Activated gamma-delta T cell treated with Interleukin-2 at 50 U/mL for 16 hours (primary cell): Measurements from ENCODE around the gene TMEM218.
"Not testable (repeated sequence)": the region's sequence is repeated elsewhere in the genome, so short reads cannot be mapped to it uniquely, and the experiment has no call there.

Experiments
- DNase-seq: peaks from one replicate; pipeline ENCODE4 v3.0.0-alpha.2; 2020

Gene TMEM218

DNA sequence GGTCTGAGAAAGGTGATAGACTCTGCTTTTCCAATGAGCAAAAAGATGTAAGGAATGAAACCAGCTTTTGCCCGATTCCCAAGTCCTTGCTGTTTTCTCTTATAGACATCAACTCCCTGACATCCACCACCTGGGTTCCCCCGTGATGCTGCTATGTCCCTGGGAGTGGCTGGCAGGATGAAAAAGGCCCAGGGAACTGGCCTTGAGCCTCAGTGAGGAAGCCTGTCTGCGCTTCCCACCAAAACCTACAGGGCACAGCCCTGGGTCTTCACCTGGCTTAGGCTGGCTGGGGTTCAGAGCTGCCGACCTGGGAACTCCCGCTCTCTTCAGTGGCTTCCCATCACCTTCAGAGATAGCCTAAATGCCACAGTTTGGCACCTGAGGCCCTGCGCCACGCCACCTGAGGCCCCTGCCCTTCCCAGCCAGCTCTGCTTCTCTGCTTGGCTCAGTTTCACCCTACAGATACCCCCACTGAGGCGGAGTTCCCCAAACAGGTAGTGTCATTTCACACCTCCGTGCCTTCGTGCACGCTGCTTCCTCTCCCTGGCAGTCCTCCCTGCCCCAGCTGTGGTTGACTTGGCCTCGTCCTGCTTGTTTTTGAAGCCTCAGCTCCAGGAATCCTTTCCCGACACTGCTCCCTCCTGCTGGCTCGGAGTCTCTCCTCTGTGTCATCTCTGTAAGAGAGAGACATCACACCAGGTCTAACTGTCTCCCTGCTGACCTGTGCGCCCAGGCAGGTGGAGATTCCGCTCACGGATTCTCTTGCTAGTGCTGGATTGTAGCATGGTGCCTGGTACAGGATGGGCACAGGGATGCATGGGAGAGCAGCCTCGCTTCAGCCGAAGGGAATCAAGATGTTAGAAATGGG, 37.6 kb downstream of the TMEM218 start:
- no peak for DNase-seq

DNA sequence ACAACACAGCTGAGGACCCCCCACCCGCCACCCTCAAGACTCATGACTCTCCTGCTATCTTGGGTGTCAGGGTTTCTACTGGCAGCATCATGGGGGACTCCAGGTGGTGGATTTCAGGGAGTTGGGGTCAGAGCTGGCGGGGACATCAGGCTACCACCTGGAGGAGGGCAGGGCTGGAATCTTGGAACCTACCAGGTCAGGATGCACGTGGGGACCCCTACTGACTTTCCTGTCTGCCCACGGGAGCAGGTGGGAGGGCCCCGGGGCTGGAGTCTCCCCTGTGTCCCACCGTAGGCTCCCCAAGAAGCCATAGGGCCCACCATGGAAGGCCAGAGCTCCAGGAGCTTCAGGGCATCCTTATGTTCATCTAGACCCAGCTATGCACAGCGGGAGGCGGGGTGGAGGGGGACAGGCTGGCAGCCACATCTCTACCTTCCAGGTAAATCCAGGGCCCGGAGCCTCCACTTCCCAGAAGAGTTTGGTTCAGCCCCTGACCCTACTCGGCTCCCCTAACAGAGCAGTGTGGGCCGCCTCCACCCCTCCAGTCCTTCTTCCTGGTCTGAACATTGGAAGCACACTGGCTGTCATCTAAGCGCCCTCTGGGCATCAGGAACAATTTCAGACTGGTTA, 38.4 kb downstream of the TMEM218 start:
- no peak for DNase-seq

DNA sequence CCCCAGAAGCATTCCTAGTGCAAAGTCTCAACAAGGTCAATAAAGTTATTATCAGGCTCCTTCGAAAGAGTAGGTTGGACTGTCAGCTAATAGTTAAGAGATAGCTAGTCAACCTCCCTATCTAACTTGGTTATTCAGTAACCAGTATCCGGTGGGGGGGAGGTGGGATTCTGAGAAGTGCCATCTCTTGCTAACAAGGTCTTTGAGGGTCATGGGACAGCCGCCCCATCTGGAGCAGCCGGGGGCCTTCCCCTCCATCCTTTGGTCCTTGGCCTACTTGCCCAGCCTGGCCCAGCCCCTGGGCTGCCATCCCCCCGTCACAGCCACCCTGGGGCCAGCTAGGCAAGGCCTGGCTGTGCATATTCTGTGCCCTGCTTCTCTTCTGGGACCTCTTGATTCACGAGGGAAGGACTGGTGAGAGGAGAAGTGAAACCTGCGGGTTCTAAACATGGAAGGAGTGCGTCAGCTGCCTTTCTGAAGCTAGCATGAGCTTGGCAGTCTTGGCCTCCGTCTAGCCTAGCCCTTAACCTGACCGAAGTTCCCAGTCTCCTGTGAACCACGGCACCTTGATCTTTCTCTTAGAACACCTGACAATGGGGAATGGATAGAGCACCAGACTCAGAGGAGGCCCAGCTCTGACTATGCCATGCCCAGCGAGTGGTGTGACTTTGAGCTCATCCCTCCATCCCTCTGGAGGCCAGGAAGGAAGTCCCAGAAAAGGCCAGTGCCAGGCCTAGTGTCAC, 39.0 kb downstream of the TMEM218 start:
- no peak for DNase-seq

DNA sequence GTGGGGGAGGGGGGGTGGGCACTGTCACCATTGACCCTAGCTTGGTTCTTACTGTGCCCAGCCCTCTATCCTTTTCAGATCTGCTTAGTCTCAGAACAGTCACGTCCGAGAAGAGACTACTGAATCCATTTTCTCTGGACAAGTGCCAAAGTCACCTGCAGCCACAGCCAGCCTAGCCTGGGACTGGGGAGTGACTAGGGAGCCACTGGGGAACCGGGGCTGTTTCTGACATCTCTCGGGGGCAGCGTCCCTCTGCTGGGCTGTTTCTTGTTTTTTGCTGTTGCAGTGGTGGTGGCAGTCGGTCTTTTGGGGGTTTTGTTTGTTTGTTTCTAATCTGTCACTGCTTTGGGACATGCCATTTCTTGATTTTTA, 39.6 kb downstream of the TMEM218 start:
- DNase-seq: no peak

DNA sequence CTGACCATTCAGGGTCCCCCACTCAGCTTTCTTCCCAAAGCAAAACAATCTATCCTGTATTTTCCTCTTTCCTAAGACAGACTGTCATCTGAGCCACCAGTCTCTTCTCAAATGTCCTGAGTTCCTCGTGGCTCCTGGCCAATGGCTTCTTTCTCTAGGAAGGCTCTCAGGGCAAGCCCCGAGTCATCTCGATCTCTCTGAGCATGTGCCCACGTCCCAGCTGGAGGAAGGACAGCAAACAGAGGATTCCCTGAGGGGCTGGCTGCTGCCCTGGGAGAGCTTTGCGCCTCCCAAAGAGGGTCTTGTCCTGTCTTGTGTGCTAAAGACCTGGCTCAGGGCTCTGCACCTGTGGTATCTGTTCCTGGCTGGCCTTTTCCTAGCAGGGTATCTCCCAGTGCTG, 40.0 kb downstream of the TMEM218 start:
- DNase-seq: no peak

DNA sequence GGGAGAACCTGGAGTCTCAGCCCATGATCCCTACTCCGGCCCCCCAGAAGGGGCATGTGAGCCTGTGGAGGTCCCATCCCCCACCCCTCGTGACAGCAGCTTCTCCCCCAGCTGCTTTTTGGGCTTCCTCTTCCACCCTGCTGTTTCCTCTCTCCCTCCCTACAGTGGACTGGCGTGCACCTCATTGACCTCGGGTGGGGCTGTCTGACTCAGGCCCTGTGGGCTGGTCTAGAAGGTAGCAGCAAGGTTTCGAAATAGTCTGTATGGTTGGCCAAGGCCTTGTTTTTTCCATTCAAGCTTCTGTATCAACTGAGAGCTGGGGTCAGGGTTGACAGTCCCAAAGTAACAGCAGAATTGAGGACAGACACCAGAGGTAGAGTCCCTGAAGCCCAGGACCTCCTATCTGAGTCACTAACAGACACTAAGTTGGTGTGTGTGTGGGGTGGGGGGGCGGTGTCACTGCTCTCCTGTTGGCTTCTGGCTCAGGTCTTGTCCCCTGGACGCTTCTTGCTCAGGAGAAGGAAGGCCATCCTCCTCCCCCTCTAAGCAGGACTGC, 40.6 kb downstream of the TMEM218 start:
- no peak for DNase-seq

DNA sequence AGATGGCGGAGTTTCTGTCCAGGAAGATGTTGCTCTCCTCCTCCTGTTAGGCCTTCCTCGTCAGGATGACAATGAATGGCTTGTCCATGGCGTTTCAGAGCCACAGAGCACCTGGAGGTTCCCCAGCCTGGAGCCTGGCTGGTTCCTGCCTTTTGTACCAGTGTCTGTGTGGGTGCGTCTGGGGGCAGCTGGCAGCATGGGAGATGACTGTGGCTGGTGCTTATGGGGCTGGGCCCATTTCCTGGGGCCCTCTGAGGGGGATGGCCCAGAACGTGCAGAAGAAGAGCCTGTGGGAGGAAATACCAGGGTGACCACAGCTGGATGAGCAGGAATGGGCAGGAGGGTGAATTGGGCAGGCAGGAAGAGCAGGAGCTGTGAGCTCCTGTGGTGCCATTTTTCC, 41.6 kb downstream of the TMEM218 start:
- no peak for DNase-seq

DNA sequence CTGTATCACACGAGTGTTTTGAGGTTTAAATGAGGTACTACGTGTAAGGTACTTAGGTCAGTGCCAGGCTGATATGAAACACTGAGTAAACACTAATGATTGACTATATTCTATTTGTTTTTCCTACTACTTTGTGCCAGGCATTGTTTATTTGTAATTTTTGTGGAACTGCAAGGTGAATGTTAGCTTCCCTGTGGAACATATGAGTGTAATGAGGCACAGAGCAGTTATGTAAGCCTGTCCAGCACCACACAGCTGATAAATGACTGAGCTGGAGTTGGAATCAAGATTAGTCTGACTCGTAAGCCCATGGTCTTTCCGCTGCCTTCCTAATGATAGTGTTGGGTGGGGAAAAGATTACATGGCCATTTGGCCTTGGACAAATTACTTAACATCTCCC, 42.4 kb downstream of the TMEM218 start:
- no peak for DNase-seq

DNA sequence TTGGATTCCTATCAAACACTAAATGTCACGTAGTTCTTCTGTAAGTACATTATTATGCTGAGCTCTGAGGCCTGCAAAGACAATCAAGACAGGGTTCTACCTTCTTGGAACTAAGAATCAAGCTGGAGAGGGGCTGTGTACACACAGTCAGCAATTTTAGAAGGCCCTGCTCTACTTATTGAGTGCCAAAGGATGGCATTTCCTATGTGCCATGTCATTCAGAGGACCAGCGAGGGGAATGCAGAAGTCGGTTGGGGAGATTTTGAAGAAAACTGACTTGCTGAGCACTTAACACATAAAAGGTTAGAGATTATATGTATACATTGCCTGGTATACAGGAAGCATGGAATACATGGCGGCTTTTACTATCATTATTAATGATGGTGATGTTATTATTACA, 43.1 kb downstream of the TMEM218 start:
- no peak for DNase-seq

DNA sequence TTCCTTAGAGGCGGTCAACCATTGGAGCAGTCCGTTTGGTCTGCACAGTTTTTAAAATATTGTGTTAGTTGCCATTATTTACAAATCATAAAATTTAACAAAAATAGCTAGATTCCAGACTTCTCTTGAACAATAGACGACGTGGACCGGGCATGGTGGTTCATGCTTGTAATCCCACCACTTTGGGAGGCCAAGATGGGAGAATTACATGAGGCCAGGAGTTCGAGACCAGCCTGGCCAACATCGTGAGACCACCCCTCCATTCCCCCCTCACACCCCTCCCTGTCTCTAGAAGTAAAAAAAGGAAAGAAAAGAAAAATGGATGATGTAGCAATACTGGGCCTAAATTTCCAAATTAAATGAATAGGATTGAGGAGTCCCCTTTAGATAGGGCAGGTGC, 47.4 kb downstream of the TMEM218 start:
- no peak for DNase-seq

DNA sequence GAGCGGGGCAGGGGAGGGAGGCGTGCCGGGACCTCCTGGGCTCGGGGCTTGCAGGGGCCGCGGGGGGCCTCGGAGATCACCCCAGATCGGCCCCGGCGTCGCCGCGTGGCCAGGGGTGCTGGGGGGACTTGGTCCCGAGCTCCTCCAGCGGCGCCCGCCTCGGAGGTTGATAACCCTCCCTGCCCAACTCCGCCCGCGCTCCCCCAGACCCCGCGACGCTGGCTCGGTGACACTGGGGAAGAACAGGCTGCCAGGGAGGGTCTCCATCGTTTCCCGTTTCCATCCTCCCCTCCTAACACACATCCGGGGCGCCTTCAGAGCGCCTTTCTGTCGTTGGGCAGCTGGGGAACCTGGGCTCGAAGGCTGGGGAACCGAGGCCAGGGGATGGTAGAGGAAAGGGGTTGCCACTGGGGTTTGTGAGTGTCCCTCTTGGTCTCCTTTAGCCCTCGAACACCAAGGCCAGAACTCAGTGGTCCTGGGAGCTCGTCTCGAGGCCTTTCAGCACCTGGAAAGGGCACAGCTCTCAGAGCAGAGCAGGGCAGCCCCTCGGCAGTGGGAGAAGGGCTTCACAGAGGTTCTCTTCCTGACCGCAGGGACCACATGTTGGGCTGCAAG, 47.9 kb downstream of the TMEM218 start:
- no peak for DNase-seq

DNA sequence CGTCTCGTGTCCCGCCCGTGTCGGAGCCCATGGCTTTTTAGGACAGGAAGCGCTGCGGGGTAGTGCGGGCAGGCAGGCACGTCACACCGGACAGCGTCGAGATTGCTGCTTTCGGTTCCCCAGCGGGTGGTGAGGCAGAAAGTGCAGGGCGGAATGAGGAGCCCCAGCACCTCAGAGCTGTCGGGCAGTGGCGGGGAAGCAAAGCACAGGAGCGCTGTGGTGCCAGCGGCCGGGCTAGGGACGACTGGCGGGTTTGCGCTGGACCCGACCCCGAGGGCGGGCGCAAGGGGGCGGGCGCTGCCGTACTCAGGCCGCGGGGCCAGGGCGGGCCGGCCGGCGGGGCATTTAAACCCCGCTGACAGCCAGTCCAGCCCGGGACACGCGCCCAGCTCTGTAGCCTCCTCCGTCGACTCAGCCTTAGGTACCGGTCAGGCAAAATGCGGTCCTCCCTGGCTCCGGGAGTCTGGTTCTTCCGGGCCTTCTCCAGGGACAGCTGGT, 48.4 kb downstream of the TMEM218 start, which contains the start of gene SLC37A2:
SLC37A2 (plus strand) TSS at position 375 of the 498 bp plus-strand sequence; CDS start at position 438, 63 bp downstream.
- DNase-seq: peak; percentile 20

DNA sequence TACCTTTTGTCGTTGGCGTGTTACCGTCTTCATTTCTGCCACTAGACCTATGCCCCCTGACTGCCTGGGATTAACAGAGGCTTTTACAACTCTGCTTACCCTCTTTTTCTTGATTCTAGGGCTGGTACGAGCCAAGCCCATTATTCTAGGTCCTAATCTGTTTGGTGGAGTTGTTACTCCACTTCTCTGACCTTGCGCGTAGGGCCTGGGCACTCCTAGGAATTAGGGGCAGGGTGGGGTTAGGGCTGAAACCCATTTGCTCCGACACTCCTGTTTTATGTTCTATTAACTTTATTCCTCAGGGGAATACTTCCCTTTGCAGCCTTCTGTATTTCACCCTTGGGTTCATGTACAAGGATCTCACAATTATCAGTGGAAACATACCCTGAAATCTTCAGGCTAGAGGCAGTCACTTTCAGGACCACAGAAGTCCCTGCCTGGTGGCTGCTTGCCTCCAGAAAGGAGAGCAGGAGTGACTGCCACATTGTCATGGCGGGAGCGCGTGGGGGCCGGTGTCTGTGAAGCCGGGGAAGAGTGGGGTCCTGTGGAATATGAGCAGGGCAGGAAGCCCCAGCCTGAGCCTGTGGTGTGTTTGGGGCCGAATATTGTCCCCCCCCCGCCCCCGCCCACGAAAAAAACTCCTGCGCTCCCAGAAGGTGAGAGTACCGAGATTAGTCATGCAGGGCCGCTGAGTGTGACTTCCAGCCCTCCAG, 49.1 kb downstream of the TMEM218 start:
- no peak for DNase-seq

DNA sequence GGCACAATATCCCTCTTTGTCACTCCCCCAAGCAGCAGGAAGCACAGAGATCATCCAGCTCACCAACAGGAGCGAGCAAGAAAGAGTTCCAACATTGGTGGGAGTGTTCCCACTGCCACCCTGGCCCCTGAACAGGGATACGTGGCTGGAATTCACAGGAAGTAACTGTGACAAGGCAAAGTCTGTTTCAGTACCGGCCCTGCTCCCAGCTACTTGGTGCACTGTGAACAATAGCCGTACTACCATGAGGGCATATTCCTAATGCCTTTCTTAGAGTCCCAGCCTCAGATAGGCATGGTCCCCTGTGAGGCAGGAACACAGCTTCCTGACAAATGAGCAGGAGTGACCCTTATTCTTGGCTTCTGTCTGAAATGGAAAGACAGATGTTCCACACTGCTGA, 50.1 kb downstream of the TMEM218 start:
- DNase-seq: no peak

DNA sequence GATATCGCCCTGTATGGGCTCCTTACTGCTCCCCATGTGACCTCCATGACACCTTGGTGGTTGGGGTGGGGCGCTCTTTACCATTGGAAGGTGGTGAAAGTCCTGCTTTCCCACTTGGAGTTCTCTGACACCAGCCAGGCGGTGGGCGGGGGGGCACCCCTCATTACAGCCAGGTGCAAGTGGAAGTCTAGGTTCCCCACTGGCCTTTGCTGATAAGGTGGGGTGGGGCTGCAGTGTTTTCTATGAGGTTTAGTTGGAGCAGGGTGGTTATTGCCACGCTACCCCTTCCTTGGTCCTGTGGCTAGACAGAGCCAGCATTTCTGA, 53.8 kb downstream of the TMEM218 start:
- DNase-seq: no peak

DNA sequence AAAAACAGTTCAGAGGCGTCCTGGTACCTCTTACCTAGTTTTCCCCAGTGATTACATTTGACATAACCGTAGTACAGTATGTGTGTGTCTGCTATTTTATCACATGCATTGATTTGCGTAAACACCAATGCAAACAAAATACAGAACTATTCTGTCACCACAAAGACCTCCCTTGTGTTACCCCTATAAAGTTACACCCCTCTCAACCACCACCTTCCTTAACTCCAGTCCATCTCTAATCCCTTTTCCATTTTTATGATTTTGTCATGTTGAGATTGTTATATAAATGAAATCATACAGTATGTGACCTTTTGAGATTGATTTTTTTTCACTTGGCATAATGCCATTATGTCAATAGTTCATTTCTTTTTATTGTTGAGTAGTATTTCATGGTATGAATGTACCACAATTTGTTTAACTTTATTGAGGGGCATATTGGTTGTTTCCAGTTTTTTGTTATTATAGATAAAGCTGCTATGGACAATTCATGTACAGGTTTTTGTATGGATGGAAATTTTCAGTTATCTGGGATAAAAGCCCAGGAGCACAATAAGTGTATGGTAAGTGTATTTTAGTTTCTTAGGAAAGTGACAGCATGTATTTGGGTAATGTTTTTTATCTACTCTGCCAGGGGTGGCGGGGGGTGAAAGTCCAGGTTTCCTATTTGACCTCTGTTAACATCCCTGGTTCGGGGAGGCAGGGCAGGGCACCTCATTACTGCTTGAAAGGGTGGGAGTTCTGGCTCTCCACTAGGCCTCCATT, 54.3 kb downstream of the TMEM218 start:
- no peak for DNase-seq

DNA sequence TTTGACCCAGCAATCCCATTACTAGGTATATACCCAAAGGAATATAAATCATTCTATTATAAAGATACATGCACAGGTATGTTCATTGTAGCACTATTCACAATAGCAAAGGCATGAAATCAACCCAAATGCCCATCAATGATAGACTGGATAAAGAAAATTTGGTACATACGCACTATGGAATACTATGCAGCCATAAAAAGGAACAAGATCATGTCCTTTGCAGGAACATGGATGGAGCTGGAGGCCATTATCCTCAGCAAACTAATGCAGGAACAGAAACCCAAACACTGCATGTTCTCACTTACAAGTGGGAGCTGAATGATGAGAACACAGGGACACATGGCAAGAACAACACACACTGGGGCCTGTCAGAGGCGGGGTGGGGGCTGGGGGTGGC, 55.3 kb downstream of the TMEM218 start:
- not testable (repeated sequence) for DNase-seq

DNA sequence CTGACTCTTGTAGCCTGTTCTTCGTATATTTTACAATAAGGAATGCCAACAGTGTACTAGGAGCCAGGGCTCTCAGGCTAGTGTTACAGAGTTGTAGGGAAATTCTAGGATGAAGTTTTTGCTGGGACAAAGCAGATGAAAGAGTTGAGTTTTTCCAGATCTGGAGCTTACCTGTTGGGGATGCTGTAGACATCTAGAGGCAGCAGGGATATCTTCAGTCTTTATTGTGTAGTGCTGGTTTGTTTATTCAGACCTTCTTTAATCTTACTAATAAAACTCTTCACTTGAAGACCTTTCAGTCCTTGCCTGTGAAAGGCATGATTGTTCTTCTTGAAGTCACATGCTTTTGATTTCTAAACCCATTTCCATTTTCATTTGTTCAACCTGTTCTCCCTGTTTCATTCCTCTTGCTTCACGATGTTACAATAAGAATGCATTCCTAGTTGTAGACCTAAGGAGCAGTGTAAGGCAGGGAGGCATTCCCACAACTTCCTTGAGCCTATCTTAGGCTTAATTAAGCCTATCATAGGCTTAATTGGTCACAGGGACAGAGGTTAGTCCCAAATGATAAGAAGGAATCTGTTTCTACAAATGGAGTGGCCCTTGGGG, 56.2 kb downstream of the TMEM218 start:
- DNase-seq: no peak

DNA sequence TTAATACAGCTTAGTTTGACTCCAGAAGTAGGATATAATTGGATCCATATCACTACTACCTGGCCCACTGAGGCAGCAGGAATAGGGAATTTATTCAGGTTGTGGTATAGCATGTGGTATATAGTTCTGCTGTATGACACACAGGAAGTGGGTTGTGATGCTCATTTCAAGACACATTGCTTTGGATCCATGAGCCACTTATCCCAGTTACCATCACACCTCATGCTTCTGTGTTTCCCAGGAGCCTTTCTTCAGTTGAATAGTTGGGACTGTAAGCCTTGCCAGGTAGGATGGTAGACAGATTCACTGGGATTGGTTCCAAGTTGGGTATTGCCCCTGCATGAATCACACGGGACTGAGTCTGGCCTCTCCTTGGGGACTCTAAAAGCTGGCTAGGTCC, 58.3 kb downstream of the TMEM218 start:
- DNase-seq: no peak

DNA sequence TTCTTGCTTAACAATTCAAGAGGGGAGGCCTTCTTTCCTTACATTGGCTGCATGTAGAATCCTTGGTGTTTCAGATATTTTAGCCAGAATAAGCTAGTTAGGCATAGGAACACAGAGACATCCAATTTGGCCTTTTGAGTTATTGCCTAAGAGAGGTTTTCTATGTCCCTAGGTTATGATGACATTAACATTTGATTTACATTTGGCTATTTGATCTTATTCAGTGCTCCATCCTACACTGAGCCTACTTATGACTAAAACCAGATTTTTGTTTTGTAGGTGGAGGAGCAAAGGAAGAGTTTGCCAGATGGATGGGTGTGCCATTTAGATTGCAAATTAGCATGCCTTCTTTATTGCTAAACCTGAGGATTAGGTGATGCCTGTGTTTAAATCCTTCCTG, 59.4 kb downstream of the TMEM218 start:
- no peak for DNase-seq

DNA sequence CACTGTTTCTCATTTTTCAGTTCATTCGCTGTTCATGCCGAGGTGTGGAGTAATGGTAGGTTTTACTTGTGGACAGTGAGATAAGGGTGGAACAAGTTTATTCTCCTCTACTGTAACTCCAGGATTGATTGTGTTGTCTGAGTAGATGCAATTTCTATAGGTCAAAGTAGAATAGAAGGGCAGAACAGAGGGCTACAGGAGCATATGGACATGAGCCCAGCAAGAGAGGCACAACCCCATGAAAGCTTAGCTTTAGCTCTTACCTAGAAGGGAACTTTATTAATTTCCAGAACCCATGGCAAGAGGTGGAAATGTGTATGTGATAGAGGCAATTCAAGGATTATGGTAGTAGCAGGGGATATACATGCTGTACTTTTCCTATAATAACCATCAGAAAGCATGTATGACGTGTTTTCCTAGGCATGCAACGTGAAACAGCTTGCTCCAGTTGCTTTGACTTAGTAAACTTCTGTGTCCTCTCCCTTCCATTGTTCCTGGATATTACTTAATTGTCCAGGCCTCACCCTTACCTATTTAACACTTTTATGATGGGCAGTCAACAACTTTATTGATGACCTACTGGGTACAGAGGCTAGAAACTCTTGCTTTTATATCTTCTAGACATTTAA, 62.1 kb downstream of the TMEM218 start:
- DNase-seq: no peak
